HCT116 (cell line): Measurements from ENCODE around the gene DENND5A.

Experiments
- CTCF ChIP-seq, 3 experiments: fragments of 200-600 bp in 1 of 3; sonication (generic) in 1 of 3; IDR thresholded peaks in 2 of 3; conservative IDR thresholded peaks in 1 of 3; 2 replicates each; pipeline ENCODE4 v1.5.1; 2012 to 2017; ENCODE audit warnings: low read depth in 2 of 3, low read length in 2 of 3, antibody characterized with exemption in 1 of 3, borderline replicate concordance in 1 of 3, control low read depth in 1 of 3, mild to moderate bottlenecking in 1 of 3, mixed read lengths in 1 of 3, mixed run types in 1 of 3, moderate library complexity in 1 of 3; ENCODE audit not compliant: insufficient read depth in 1 of 3
- MAX ChIP-seq: IDR thresholded peaks from 2 replicates; pipeline ENCODE4 v1.6.1; 2012
- RAD21 ChIP-seq: IDR thresholded peaks from 2 replicates; pipeline ENCODE4 v1.6.1; 2012; ENCODE audit warnings: low read depth, mild to moderate bottlenecking

- TF ChIP-seq RAD21: no peak
- TF ChIP-seq CTCF (IDR thresholded peaks at IDR 0.05 in 2 of 3, conservative IDR thresholded peaks at IDR 0.05 in 1 of 3; ENCODE audit: borderline replicate concordance in 1 of 3, insufficient read depth in 1 of 3, low read depth in 2 of 3, low read length in 2 of 3): no peak
- no peak for TF ChIP-seq MAX
Observed at GRCh38 chr11:9285850-9286587, 20.9 kb upstream of the DENND5A start.
